Stomach (tissue), 4 donors: ENCODE data around the gene TOR4A.

Source experiments
- EP300 ChIP-seq: sonication (generic); formaldehyde crosslinking; IDR thresholded peaks from one replicate; pipeline ENCODE4 v1.6.1; 2017; ENCODE audit warnings: antibody characterized with exemption
- POLR2A ChIP-seq, 4 donors: fragments of 450-650 bp; IDR thresholded peaks; one replicate each; pipeline ENCODE4 v1.6.1; 2016; ENCODE audit warnings: antibody characterized with exemption in 4 of 4, control low read depth in 2 of 4, mild to moderate bottlenecking in 1 of 4, moderate library complexity in 1 of 4
- POLR2AphosphoS5 ChIP-seq, 3 donors: sonication (generic); formaldehyde crosslinking; IDR thresholded peaks; one replicate each; pipeline ENCODE4 v1.6.1; 2016; ENCODE audit warnings: antibody characterized with exemption in 3 of 3
- TF ChIP-seq, protein P1 (sequence below), 7 experiments: fragments of 450-650 bp in 4 of 7; fragments of 200-600 bp in 3 of 7; sonication (generic) in 3 of 7; IDR thresholded peaks; one replicate each; pipeline ENCODE4 v1.5.1; 2016 to 2019; ENCODE audit warnings: antibody characterized with exemption in 7 of 7, control low read depth in 2 of 7, mild to moderate bottlenecking in 1 of 7

DNA sequence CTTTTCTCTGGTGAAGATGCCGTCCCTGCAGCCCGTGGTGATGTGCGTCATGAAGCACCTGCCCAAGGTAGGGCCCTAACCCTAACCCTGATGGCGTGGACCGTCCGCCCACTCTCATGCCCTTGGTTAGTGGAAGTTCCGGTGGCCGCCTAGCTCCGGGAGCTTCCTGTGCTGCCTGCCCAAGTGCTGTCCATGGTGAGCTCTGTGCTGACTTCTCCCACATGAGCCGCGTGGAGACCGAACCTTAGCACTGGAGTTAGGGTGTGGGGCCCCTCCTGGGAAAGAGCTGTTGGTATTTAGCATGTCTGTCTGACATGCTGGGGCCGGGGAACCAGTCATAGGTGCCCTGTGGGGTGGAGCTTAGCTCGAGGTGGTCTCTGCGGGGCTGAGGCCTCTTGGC, 21.2 kb upstream of the TOR4A start:
- TF ChIP-seq POLR2AphosphoS5 (IDR thresholded peaks at IDR 0.05): no peak
- TF ChIP-seq, protein P1, sequence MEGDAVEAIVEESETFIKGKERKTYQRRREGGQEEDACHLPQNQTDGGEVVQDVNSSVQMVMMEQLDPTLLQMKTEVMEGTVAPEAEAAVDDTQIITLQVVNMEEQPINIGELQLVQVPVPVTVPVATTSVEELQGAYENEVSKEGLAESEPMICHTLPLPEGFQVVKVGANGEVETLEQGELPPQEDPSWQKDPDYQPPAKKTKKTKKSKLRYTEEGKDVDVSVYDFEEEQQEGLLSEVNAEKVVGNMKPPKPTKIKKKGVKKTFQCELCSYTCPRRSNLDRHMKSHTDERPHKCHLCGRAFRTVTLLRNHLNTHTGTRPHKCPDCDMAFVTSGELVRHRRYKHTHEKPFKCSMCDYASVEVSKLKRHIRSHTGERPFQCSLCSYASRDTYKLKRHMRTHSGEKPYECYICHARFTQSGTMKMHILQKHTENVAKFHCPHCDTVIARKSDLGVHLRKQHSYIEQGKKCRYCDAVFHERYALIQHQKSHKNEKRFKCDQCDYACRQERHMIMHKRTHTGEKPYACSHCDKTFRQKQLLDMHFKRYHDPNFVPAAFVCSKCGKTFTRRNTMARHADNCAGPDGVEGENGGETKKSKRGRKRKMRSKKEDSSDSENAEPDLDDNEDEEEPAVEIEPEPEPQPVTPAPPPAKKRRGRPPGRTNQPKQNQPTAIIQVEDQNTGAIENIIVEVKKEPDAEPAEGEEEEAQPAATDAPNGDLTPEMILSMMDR (IDR thresholded peaks at IDR 0.05): no peak
- TF ChIP-seq POLR2A (IDR thresholded peaks at IDR 0.05): no peak
- no peak for TF ChIP-seq EP300
